Stomach (tissue), 4 donors: ENCODE results near the gene CFAP65.

ENCODE experiments used
- POLR2A ChIP-seq, 4 donors: fragments of 450-650 bp; IDR thresholded peaks; one replicate each; pipeline ENCODE4 v1.6.1; 2016; ENCODE audit warnings: antibody characterized with exemption in 4 of 4, control low read depth in 2 of 4, mild to moderate bottlenecking in 1 of 4, moderate library complexity in 1 of 4
- TF ChIP-seq, protein P1 (sequence below), 7 experiments: fragments of 450-650 bp in 4 of 7; fragments of 200-600 bp in 3 of 7; sonication (generic) in 3 of 7; IDR thresholded peaks; one replicate each; pipeline ENCODE4 v1.5.1; 2016 to 2019; ENCODE audit warnings: antibody characterized with exemption in 7 of 7, control low read depth in 2 of 7, mild to moderate bottlenecking in 1 of 7

DNA sequence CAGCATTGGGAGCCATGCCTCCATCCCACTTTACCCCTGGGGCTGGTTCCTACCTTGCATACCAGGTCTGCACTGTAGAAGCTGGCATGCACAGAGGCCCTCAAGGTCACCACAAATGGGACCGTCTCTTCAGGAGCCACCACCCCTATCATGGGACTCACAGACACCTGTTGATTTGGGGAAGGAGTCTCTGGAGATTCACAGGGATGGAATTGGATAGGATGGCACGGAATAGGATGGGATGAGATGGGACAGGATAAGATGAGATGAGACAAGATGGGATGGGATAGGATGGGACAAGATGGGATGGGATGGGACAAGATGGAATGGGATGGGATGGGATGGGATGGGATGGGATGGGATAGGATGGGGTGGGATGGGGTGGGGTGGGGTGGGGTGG, 32.0 kb downstream of the CFAP65 start:
- TF ChIP-seq, protein P1, sequence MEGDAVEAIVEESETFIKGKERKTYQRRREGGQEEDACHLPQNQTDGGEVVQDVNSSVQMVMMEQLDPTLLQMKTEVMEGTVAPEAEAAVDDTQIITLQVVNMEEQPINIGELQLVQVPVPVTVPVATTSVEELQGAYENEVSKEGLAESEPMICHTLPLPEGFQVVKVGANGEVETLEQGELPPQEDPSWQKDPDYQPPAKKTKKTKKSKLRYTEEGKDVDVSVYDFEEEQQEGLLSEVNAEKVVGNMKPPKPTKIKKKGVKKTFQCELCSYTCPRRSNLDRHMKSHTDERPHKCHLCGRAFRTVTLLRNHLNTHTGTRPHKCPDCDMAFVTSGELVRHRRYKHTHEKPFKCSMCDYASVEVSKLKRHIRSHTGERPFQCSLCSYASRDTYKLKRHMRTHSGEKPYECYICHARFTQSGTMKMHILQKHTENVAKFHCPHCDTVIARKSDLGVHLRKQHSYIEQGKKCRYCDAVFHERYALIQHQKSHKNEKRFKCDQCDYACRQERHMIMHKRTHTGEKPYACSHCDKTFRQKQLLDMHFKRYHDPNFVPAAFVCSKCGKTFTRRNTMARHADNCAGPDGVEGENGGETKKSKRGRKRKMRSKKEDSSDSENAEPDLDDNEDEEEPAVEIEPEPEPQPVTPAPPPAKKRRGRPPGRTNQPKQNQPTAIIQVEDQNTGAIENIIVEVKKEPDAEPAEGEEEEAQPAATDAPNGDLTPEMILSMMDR (IDR thresholded peaks at IDR 0.05), result no peak
- no peak for TF ChIP-seq POLR2A (IDR thresholded peaks at IDR 0.05)
